Measurements from ENCODE around the gene PI4KB. TPM values are rescaled to one million over a fixed set of nuclear protein-coding genes. Genes with fewer than 3 reads are reported as not detected.
"Not testable (repeated sequence)": the region's sequence is repeated elsewhere in the genome, so short reads cannot be mapped to it uniquely, and the experiment has no call there.

The PI4KB gene
- total RNA-seq, 1 donor from 2014 or later: 26.3 TPM

- no peak overlapping the region for H3K4me3 ChIP-seq (ENCODE audit: low read depth, low read length)
- DNase-seq (ENCODE audit: low read depth): no peak
- no peak for TF ChIP-seq CTCF (conservative IDR thresholded peaks at IDR 0.05; ENCODE audit: low read depth, low read length)
Observed at GRCh38 chr1:151356696-151357095, 29.5 kb upstream of the PI4KB start.

- DNase-seq (ENCODE audit: low read depth): no peak
- TF ChIP-seq CTCF (conservative IDR thresholded peaks at IDR 0.05; ENCODE audit: low read depth, low read length): no peak
Observed at GRCh38 chr1:151352021-151352718, 25.0 kb upstream of the PI4KB start.

GRCh38 chr1:151350323-151350722, 23.1 kb upstream of the PI4KB start:
- not testable (repeated sequence) for H3K4me3 ChIP-seq (ENCODE audit: low read depth, low read length); DNase-seq (ENCODE audit: low read depth)

More at GRCh38 chr1:151352021-151352718, 25.0 kb upstream of the PI4KB start:
- H3K4me3 ChIP-seq (ENCODE audit: low read depth, low read length): no peak overlapping the region

- DNase-seq (ENCODE audit: low read depth): no peak
- H3K4me3 ChIP-seq (ENCODE audit: low read depth, low read length): peak overlapping the region; percentile 82
- TF ChIP-seq CTCF (conservative IDR thresholded peaks at IDR 0.05; ENCODE audit: low read depth, low read length): no peak
Observed at GRCh38 chr1:151347523-151348246, 20.5 kb upstream of the PI4KB start.

- no peak for TF ChIP-seq CTCF (conservative IDR thresholded peaks at IDR 0.05; ENCODE audit: low read depth, low read length)
- peak within 1 kb of the TSS; percentile 82 for H3K4me3 ChIP-seq (ENCODE audit: low read depth, low read length)
- peak; percentile 94 for DNase-seq (ENCODE audit: low read depth)
Observed at GRCh38 chr1:151346769-151347522, 19.7 kb upstream of the PI4KB start, which contains the start of gene RFX5. Gene RFX5, minus strand, starts transcription at chr1:151347252. Its CDS starts 932 bp downstream, at chr1:151346320.

- no peak for TF ChIP-seq CTCF (conservative IDR thresholded peaks at IDR 0.05; ENCODE audit: low read depth, low read length)
Observed at GRCh38 chr1:151346082-151346768, 19.0 kb upstream of the PI4KB start.

More at GRCh38 chr1:151346082-151346768, 19.0 kb upstream of the PI4KB start:
- H3K4me3 ChIP-seq (ENCODE audit: low read depth, low read length): peak overlapping the region; percentile 82
- DNase-seq (ENCODE audit: low read depth): no peak

Measured in epithelial cell of proximal tubule (primary cell).